ENCODE measurements around the gene SIT1.

SIT1 gene

DNA sequence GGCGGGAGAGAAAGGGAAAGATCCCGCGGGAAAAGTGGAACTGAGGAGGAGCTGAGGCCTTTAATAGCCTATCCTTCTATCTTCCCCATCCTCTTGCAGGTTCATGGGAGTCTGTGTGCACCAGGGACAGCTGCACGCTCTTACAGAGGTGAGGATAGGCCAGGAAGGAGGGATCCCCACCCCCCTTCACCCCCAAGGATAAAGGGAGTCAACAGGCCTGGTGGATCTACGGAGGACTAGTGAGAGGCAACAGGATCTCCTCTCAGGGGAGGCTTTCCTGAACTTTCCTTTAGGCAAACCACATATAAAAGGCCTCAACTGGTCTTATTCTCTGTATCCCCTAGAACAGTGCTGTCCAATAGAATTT lies 44.6 kb downstream of the SIT1 start:
- no peaks in the 10 kb centered on the region for H3K9me3 ChIP-seq (ENCODE audit: control insufficient read depth, insufficient read depth, low read length)
- H3K36me3 ChIP-seq (ENCODE audit: insufficient read depth, low read length): no peaks in the 10 kb centered on the region; the same call in 1 of the 2 replicates
- peak overlapping the region; percentile 80 for H3K9ac ChIP-seq (ENCODE audit: low read depth, low read length)
- H3K4me1 ChIP-seq (ENCODE audit: insufficient read depth, low read length): peaks cover 2% of the 10 kb centered on the region; the same call in 1 of the 2 replicates

DNA sequence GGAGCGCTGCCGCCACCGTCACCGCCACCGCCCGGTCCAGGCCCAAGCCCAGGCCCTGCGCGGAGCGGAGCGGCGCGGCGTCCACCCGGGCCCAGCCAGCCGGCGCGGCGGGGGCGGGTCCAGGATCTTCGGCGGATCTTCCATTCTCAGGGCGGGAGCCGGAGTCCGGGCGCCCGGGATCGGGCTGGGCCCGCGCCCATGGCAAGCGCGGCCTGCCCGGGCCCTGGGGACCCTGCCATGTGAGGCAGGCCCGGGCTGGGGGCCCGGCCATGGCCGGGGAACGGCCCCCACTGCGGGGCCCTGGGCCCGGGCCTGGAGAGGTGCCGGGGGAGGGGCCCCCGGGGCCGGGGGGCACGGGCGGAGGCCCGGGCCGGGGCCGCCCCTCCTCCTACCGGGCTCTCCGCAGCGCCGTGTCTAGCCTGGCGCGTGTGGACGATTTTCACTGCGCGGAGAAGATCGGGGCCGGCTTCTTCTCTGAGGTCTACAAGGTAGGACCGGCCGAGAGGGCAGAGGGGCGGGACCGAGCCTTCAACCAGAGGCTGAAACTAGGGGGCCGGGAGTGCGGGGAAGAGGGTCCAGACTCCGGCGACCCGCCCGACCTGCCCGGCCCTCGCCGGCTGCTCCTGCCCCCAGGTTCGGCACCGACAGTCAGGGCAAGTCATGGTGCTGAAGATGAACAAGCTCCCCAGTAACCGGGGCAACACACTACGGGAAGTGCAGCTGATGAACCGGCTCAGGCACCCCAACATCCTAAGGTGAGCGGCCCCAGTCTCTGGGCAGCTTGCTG lies 45.2 kb downstream of the SIT1 start:
- peaks cover 2% of the 10 kb centered on the region; the same call in 1 of the 2 replicates for H3K4me1 ChIP-seq (ENCODE audit: insufficient read depth, low read length)
- no peaks in the 10 kb centered on the region for H3K9me3 ChIP-seq (ENCODE audit: control insufficient read depth, insufficient read depth, low read length)
- peak overlapping the region; percentile 80 for H3K9ac ChIP-seq (ENCODE audit: low read depth, low read length)

DNA sequence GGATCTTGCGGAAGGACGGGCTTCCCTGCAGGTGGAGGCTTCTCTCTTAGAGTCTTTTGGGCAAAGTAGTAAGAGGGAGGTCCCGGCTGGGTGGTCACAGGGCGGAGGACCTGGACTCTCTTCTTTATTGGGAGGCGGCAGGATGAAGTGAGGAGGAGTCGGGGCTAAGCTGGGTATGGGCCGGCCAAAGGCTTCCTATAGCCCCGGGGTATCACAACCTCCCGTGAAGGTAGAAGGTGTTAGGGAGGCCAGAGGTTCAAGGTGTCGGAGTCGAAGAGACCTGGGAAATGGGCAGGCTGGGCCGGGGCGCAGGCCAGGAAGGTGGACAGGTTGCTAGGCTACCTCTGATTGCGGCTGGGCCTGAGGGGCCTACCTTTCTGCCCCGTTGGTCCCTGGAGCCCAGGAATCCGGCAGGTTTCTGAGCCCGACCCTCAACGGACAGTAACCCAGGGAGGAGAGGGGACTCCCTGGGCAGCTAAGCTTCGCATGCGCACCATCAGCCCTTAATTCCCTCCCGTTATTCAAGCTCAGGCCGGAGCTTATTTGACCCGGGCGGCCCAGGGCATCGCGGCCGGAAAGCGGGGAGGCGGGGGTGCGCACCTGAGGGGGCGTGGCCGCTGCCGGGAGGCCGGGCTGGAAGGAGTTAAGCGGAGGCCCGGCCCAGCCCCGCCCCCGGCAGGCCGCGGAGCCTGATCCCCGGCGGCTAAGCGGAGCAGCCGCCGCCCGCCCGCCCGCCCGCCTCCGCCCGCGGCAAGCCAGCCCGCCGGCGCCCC lies 46.0 kb downstream of the SIT1 start, which contains the start of gene TESK1:
Gene TESK1, plus strand, starts transcription at position 685 of the 773 bp plus-strand sequence. CDS start 358 bp downstream, outside the sequence.
- peaks cover 2% of the 10 kb centered on the region; the same call in 1 of the 2 replicates for H3K4me1 ChIP-seq (ENCODE audit: insufficient read depth, low read length)
- H3K9ac ChIP-seq (ENCODE audit: low read depth, low read length): peak within 1 kb of the TSS; percentile 80
- no peaks in the 10 kb centered on the region for H3K9me3 ChIP-seq (ENCODE audit: control insufficient read depth, insufficient read depth, low read length)
- no peaks in the 10 kb centered on the region; the same call in 1 of the 2 replicates for H3K36me3 ChIP-seq (ENCODE audit: insufficient read depth, low read length)

More for the DNA sequence above, 45.2 kb downstream of the SIT1 start:
- H3K36me3 ChIP-seq (ENCODE audit: insufficient read depth, low read length): no peaks in the 10 kb centered on the region; the same call in 1 of the 2 replicates

DNA sequence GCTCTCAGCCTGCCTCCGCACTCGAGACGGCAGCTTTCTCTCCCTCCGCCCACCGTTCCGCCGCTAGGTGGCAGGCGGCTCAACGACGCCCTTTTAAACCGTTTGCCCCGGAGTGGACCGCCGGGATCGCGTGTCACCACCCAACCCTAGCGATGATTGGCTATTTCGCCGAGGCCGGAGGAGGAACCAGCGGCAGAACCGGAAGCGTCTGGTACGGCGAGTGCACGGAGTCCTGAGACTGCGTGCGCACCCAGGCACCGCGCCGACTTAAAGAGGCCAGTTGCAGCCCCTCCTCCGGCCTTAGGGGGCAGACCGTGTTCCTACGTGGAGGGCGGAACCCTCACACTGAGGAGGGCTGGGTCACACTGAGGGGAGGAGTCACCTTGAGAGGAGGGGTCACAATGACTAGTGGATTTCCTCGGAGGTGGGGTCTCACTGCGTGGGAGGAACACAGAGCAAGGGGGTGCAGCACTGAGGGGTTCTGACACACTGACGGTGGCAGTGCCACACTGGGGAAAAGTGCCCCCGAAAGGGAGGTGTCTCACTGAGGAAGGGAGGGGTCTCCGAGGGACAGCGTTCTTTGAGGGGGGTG lies 46.6 kb downstream of the SIT1 start:
- H3K36me3 ChIP-seq (ENCODE audit: insufficient read depth, low read length): no peaks in the 10 kb centered on the region; the same call in 1 of the 2 replicates
- peak overlapping the region; percentile 72 for H3K9ac ChIP-seq (ENCODE audit: low read depth, low read length)
- peaks cover 2% of the 10 kb centered on the region; the same call in 1 of the 2 replicates for H3K4me1 ChIP-seq (ENCODE audit: insufficient read depth, low read length)
- H3K9me3 ChIP-seq (ENCODE audit: control insufficient read depth, insufficient read depth, low read length): no peaks in the 10 kb centered on the region

DNA sequence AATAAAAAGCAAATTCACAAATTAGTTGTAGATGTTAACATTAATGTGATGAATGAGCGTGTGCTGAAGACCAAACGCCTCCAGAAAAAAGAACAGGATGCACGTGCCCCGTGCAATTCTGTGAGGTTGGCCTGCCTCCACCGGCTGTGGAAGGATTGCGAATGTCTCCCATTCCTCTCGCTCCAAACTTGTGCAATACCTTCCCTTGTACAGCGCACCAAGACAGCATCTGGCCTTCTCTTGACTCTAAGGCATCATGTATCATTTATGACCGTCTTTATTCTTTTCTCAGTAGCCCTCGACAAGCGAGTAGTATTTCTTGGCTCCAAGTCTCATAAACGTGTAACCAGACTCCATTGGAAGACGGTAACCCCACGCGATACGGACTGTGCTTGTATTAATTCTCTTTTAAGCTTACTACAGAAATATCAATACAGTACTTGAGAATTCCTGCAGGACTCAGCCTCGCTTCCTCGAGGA lies 47.2 kb downstream of the SIT1 start:
- Histone ChIP-seq H3K9ac (ENCODE audit: low read depth, low read length) (peak overlapping the region; percentile 72), H3K9me3 (ENCODE audit: control insufficient read depth, insufficient read depth, low read length) (no peaks in the 10 kb centered on the region), H3K36me3 (ENCODE audit: insufficient read depth, low read length) (no peaks in the 10 kb centered on the region; the same call in 1 of the 2 replicates), H3K4me1 (ENCODE audit: insufficient read depth, low read length) (peaks cover 2% of the 10 kb centered on the region; the same call in 1 of the 2 replicates)

DNA sequence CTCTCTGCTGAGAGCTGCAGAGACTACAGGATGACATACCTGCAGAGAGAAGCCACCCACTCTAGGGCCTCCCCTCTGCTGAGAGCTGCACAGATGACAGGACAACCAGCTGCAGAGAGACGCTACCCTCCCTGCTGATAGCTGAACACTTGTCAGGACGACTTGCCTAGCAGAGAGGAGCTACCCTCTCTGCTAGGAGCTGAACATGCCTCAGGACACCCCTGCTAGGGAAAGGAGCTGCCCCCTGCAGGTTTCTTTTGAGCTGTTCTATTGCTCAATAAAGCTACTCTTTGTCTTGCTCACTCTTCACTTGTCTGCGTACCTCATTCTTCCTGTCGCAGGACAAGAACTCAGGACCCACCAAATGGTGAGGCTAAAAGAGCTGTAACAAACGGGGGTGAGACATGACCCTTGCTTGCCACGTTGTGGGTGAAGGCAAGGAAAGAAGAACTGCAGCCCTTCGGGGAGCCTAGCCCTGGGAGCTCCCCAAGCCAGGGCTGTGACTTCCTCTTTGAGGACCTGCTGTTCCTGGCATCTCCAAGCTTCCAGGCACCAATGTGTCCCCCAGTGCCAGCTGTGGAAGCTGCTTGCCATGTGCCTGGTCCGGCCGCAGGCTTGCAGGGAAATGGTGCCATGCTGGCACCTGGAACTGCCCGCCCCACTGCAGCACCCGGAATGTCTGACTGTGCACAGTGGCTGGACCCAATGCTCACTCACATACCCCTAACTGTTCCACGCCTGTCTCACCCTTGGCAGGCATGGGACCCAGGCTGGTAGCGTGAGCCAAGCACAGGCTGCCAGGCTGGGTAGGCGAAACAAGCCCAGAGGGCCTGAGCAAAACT lies 50.7 kb downstream of the SIT1 start:
- no peaks in the 10 kb centered on the region for H3K4me1 ChIP-seq (ENCODE audit: insufficient read depth, low read length)
- H3K9me3 ChIP-seq (ENCODE audit: control insufficient read depth, insufficient read depth, low read length): no peaks in the 10 kb centered on the region
- no peaks in the 10 kb centered on the region; the same call in 1 of the 2 replicates for H3K36me3 ChIP-seq (ENCODE audit: insufficient read depth, low read length)
- H3K9ac ChIP-seq (ENCODE audit: low read depth, low read length): no peak overlapping the region; the same call in 1 of the 2 replicates
